ENCODE measurements around the gene SELENOW. TPM values are rescaled to one million over a fixed set of nuclear protein-coding genes. Genes with fewer than 3 reads are reported as not detected.
"Not testable (repeated sequence)": the region's sequence is repeated elsewhere in the genome, so short reads cannot be mapped to it uniquely, and the experiment has no call there.

SELENOW gene
- total and polyA plus RNA-seq, 2 donors (not counting 3 experiments of a cell fraction or from before 2014, with no cell fraction given), result 316 to 613 TPM

DNA sequence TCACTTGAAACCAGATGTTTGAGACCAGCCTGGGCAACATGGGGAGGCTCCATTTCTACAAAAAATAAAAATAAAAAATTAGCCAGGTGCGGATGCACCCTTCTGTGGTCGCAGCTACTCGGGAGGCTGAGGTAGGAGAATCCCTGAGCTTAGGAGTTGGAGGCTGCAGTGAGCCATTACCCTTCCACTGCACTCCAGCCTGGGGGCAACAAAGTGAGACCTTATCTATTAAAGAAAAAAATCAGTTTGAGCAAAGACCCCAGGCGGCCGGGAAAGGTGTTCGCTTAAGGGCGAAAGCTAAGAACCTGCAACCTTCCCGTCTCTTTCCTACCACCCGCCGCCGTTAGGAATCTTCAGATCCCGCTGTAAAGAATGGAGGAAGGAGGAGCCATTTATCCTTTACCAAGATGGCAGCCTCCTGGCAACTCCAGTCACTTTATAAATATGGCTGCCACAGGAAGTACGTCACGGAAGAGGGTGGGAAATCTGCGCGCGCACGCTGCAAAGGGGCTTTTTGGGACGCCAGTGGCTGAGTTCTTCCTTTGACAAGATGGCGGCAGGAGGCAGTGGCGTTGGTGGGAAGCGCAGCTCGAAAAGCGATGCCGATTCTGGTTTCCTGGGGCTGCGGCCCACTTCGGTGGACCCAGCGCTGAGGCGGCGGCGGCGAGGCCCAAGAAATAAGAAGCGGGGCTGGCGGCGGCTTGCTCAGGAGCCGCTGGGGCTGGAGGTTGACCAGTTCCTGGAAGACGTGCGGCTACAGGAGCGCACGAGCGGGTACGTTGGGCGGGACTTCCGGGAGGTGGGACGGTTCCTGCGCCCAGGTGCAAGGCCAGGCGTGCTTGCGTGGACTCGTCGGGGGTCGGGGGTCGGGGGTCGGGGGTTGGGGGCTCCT is 33.2 kb upstream of the SELENOW start, which contains the start of gene NOP53:
Gene NOP53, plus strand, starts transcription at position 537 of the 892 bp plus-strand sequence. Its CDS starts 14 bp downstream, at position 551.
- DNase-seq (ENCODE audit: low read depth, low spot score) (peak; percentile 98), FAIRE-seq (peak; percentile 98)
- H3K9me1 ChIP-seq (replicated peaks; ENCODE audit: control insufficient read depth, extremely low read depth, insufficient read depth, low read length), result no peaks in the 10 kb centered on the region
- peaks cover 21% of the 10 kb centered on the region for H3K4me1 ChIP-seq (ENCODE audit: control insufficient read depth, extremely low read depth, insufficient read depth, low read length)
- BruUV-seq (replicated peaks), result TSS peak; percentile 57
- intact Hi-C loops (cut with micrococcal nuclease), result no loop called here
- peak within 1 kb of the TSS; percentile 79 for H3K4me2 ChIP-seq (ENCODE audit: insufficient read depth, low read length)
- peak within 1 kb of the TSS; percentile 66 to 87 (median 80) for H3K4me3 ChIP-seq (replicated peaks in 1 of 3; ENCODE audit: insufficient read depth in 1 of 3, low read depth in 1 of 3, low read length in 3 of 3)
- H3K9me3 ChIP-seq (replicated peaks; ENCODE audit: control insufficient read depth, insufficient read depth, low read length), result no peaks in the 10 kb centered on the region
- H3K9ac ChIP-seq (replicated peaks; ENCODE audit: extremely low read depth, insufficient read depth, low read length), result peak within 1 kb of the TSS; percentile 92
- H3K36me3 ChIP-seq (ENCODE audit: control insufficient read depth in 2 of 2, extremely low read depth in 1 of 2, insufficient read depth in 2 of 2, low read length in 2 of 2), result peaks cover 14 to 32% of the 10 kb centered on the region in 2 experiments
- H4K20me1 ChIP-seq (replicated peaks; ENCODE audit: control insufficient read depth, extremely low read depth, insufficient read depth, low read length), result no peaks in the 10 kb centered on the region
- H3K27ac ChIP-seq (ENCODE audit: insufficient read depth, low read depth, low read length), result peak within 1 kb of the TSS; percentile 78
- ChIA-PET POLR2A (interaction anchor here (0.6 to 1.6 kb wide), 3 partner anchors 32 to 287 kb away, joined by 3 to 5 read pairs (median 4); partner anchors contain the start of gene EHD2), CTCF (interaction anchor here (0.8 to 8.7 kb wide), 4 partner anchors 21 to 309 kb away, joined by 5 to 258 read pairs (median 17); partner anchors contain the start of gene EHD2)
- dilution Hi-C loops (cut with MboI; ENCODE audit: extremely low pct_ligation_motif_present, low sequenced_read_pairs), result no loop called here
- peak within 1 kb of the TSS; percentile 68 for H2AFZ ChIP-seq (ENCODE audit: low read depth, low read length)
- peaks cover 34% of the 10 kb centered on the region for H3K79me2 ChIP-seq (ENCODE audit: control insufficient read depth, insufficient read depth, low read length)
- no peaks in the 10 kb centered on the region for H3K27me3 ChIP-seq (ENCODE audit: control insufficient read depth in 2 of 2, insufficient read depth in 2 of 2, low read length in 2 of 2)
- TF ChIP-seq, protein P1, sequence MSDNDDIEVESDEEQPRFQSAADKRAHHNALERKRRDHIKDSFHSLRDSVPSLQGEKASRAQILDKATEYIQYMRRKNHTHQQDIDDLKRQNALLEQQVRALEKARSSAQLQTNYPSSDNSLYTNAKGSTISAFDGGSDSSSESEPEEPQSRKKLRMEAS (IDR thresholded peaks at IDR 0.05; ENCODE audit: insufficient read depth, insufficient read length), result no peak
- TF ChIP-seq POLR2A (IDR thresholded peaks at IDR 0.05; ENCODE audit: low read depth, low read length) (peak; percentile 85), JUN (IDR thresholded peaks at IDR 0.05; ENCODE audit: borderline replicate concordance, insufficient read depth, insufficient read length, low read depth) (no peak), GATA2 (IDR thresholded peaks at IDR 0.05; ENCODE audit: insufficient read depth, insufficient read length, low read depth, low read length) (no peak), EZH2 (IDR thresholded peaks at IDR 0.05; ENCODE audit: borderline replicate concordance, low read depth, low read length, severe bottlenecking) (no peak), MYC (IDR thresholded peaks at IDR 0.05; ENCODE audit: low read depth, low read length) (peak; percentile 8), POLR2AphosphoS5 (IDR thresholded peaks at IDR 0.05; ENCODE audit: insufficient read depth, low read depth, low read length) (peak; percentile 95)
- TF ChIP-seq, protein P2, sequence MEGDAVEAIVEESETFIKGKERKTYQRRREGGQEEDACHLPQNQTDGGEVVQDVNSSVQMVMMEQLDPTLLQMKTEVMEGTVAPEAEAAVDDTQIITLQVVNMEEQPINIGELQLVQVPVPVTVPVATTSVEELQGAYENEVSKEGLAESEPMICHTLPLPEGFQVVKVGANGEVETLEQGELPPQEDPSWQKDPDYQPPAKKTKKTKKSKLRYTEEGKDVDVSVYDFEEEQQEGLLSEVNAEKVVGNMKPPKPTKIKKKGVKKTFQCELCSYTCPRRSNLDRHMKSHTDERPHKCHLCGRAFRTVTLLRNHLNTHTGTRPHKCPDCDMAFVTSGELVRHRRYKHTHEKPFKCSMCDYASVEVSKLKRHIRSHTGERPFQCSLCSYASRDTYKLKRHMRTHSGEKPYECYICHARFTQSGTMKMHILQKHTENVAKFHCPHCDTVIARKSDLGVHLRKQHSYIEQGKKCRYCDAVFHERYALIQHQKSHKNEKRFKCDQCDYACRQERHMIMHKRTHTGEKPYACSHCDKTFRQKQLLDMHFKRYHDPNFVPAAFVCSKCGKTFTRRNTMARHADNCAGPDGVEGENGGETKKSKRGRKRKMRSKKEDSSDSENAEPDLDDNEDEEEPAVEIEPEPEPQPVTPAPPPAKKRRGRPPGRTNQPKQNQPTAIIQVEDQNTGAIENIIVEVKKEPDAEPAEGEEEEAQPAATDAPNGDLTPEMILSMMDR (IDR thresholded peaks at IDR 0.05; ENCODE audit: extremely low read depth in 1 of 2, insufficient read depth in 1 of 2, low read depth in 1 of 2, low read length in 2 of 2), result no peak

- H3K9ac ChIP-seq (replicated peaks; ENCODE audit: extremely low read depth, insufficient read depth, low read length), result peak overlapping the region; percentile 92
- POLR2A ChIA-PET, result interaction anchor here (0.6 to 1.6 kb wide), 2 partner anchors 33 to 288 kb away, joined by 4 to 5 read pairs; partner anchors contain the start of gene EHD2
- peaks cover 14 to 36% of the 10 kb centered on the region in 2 experiments for H3K36me3 ChIP-seq (ENCODE audit: control insufficient read depth in 2 of 2, extremely low read depth in 1 of 2, insufficient read depth in 2 of 2, low read length in 2 of 2)
- FAIRE-seq; H4K20me1 ChIP-seq (replicated peaks; ENCODE audit: control insufficient read depth, extremely low read depth, insufficient read depth, low read length); H3K9me1 ChIP-seq (replicated peaks; ENCODE audit: control insufficient read depth, extremely low read depth, insufficient read depth, low read length); H3K27me3 ChIP-seq (ENCODE audit: control insufficient read depth in 2 of 2, insufficient read depth in 2 of 2, low read length in 2 of 2); intact Hi-C loops (cut with micrococcal nuclease); H3K9me3 ChIP-seq (replicated peaks; ENCODE audit: control insufficient read depth, insufficient read depth, low read length); H3K27ac ChIP-seq (ENCODE audit: insufficient read depth, low read depth, low read length); dilution Hi-C loops (cut with MboI; ENCODE audit: extremely low pct_ligation_motif_present, low sequenced_read_pairs); H2AFZ ChIP-seq (ENCODE audit: low read depth, low read length); DNase-seq (ENCODE audit: low read depth, low spot score): not testable (repeated sequence)
- TSS peak; percentile 2 for BruUV-seq (replicated peaks)
- peak overlapping the region; percentile 79 for H3K4me2 ChIP-seq (ENCODE audit: insufficient read depth, low read length)
- H3K4me1 ChIP-seq (ENCODE audit: control insufficient read depth, extremely low read depth, insufficient read depth, low read length), result peaks cover 21% of the 10 kb centered on the region
- CTCF ChIA-PET, result interaction anchor here (0.8 to 8.7 kb wide), 4 partner anchors 20 to 309 kb away, joined by 4 to 258 read pairs (median 5); partner anchors contain the start of gene EHD2
- H3K79me2 ChIP-seq (ENCODE audit: control insufficient read depth, insufficient read depth, low read length), result peaks cover 34% of the 10 kb centered on the region
- peak overlapping the region; percentile 32 to 87 (median 66) for H3K4me3 ChIP-seq (replicated peaks in 1 of 3; ENCODE audit: insufficient read depth in 1 of 3, low read depth in 1 of 3, low read length in 3 of 3)
Measured at GRCh38 chr19:47746129-47746528, 32.4 kb upstream of the SELENOW start.

All from endothelial cell of umbilical vein (primary cell).